SK-N-MC (cell line): ENCODE data around the gene SPOCD1.

ENCODE experiments used
- EZH2 ChIP-seq: fragments of 200-600 bp; sonication (generic); IDR thresholded peaks from one replicate; pipeline ENCODE4 v1.6.1; 2017; ENCODE audit warnings: antibody characterized with exemption
- FOXP2 ChIP-seq: optimal IDR thresholded peaks from 2 replicates; pipeline ENCODE3; 2011; ENCODE audit warnings: mild to moderate bottlenecking, moderate library complexity; ENCODE audit not compliant: insufficient read depth; ENCODE audit errors: extremely low read length, control extremely low read depth
- POLR2AphosphoS5 ChIP-seq: IDR thresholded peaks from 2 replicates; pipeline ENCODE4 v1.6.1; 2012; ENCODE audit warnings: mild to moderate bottlenecking, low read depth, low read length, borderline replicate concordance

DNA sequence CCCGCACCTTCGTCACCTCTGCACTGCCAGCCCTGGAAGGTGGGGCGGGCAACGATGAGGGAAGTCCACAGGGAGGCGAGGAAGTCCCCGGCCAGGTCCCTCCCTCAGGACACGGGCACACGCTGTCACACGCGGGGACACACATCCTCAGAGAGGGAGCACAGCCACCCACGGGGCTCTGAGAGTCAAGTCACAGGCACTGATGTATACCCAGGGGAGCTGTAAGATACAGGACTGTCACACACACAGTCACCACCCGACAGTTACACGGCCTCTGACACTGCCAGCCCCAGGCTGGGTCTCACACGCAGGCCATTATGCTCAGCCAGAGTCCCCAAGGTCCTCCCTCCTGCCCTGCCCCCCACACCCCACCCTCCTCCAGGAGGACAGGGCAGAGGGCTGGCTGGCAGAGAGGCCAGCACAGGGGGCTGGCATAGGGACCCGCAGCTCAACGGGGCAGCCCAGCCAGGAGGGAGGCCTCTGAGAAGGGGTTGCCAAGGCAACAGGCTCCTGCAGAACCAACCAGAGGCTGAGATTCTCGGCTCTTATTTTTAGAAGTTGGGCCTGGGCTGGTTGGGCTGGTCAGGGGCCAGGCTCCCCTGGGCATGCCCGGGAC lies 34.0 kb downstream of the SPOCD1 start:
- no peak for TF ChIP-seq POLR2AphosphoS5
- no peak for TF ChIP-seq EZH2
- TF ChIP-seq FOXP2 = no peak
